Measurements from ENCODE around the gene STUB1. TPM values are rescaled to one million over a fixed set of nuclear protein-coding genes. Genes with fewer than 3 reads are reported as not detected.

Gene STUB1
- total RNA-seq, 1 donor from 2014 or later = 124 TPM

- H3K4me3 ChIP-seq = no peak overlapping the region
- peaks cover 37% of the 10 kb centered on the region for H3K27me3 ChIP-seq
- no peaks in the 10 kb centered on the region for H3K36me3 ChIP-seq
- DNase-seq (ENCODE audit: extremely low spot score in 2 of 2) = no peak
- peaks cover 17% of the 10 kb centered on the region for H3K4me1 ChIP-seq
- TF ChIP-seq, protein P1, sequence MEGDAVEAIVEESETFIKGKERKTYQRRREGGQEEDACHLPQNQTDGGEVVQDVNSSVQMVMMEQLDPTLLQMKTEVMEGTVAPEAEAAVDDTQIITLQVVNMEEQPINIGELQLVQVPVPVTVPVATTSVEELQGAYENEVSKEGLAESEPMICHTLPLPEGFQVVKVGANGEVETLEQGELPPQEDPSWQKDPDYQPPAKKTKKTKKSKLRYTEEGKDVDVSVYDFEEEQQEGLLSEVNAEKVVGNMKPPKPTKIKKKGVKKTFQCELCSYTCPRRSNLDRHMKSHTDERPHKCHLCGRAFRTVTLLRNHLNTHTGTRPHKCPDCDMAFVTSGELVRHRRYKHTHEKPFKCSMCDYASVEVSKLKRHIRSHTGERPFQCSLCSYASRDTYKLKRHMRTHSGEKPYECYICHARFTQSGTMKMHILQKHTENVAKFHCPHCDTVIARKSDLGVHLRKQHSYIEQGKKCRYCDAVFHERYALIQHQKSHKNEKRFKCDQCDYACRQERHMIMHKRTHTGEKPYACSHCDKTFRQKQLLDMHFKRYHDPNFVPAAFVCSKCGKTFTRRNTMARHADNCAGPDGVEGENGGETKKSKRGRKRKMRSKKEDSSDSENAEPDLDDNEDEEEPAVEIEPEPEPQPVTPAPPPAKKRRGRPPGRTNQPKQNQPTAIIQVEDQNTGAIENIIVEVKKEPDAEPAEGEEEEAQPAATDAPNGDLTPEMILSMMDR (IDR thresholded peaks at IDR 0.05) = no peak
- TF ChIP-seq POLR2AphosphoS5 (IDR thresholded peaks at IDR 0.05; ENCODE audit: insufficient read depth in 1 of 2, low read depth in 1 of 2) = no peak
- H3K27ac ChIP-seq = no peak overlapping the region
- intact Hi-C loops (cut with DNase I) = no loop called here
- H3K9me3 ChIP-seq = no peaks in the 10 kb centered on the region
Observed at GRCh38 chr16:704552-705380, 24.6 kb downstream of the STUB1 start.

GRCh38 chr16:705431-706188 lies 25.4 kb downstream of the STUB1 start, which contains the start of gene FBXL16:
Gene FBXL16, minus strand, starts transcription at chr16:705801. Its CDS starts 8,396 bp downstream, at chr16:697405.
- peak within 1 kb of the TSS in 1 of 2 donors; percentile 19 for H3K4me3 ChIP-seq
- intact Hi-C loops (cut with DNase I) = no loop called here
- no peak within 1 kb of the TSS for H3K27ac ChIP-seq
- no peaks in the 10 kb centered on the region for H3K9me3 ChIP-seq
- H3K4me1 ChIP-seq = peaks cover 17% of the 10 kb centered on the region
- no peak for DNase-seq (ENCODE audit: extremely low spot score in 2 of 2)
- peaks cover 37% of the 10 kb centered on the region for H3K27me3 ChIP-seq
- H3K36me3 ChIP-seq = no peaks in the 10 kb centered on the region
- TF ChIP-seq POLR2A (IDR thresholded peaks at IDR 0.05) (no peak), POLR2AphosphoS5 (IDR thresholded peaks at IDR 0.05; ENCODE audit: insufficient read depth in 1 of 2, low read depth in 1 of 2) (no peak)
- TF ChIP-seq, protein P1 (IDR thresholded peaks at IDR 0.05) = no peak

DNA sequence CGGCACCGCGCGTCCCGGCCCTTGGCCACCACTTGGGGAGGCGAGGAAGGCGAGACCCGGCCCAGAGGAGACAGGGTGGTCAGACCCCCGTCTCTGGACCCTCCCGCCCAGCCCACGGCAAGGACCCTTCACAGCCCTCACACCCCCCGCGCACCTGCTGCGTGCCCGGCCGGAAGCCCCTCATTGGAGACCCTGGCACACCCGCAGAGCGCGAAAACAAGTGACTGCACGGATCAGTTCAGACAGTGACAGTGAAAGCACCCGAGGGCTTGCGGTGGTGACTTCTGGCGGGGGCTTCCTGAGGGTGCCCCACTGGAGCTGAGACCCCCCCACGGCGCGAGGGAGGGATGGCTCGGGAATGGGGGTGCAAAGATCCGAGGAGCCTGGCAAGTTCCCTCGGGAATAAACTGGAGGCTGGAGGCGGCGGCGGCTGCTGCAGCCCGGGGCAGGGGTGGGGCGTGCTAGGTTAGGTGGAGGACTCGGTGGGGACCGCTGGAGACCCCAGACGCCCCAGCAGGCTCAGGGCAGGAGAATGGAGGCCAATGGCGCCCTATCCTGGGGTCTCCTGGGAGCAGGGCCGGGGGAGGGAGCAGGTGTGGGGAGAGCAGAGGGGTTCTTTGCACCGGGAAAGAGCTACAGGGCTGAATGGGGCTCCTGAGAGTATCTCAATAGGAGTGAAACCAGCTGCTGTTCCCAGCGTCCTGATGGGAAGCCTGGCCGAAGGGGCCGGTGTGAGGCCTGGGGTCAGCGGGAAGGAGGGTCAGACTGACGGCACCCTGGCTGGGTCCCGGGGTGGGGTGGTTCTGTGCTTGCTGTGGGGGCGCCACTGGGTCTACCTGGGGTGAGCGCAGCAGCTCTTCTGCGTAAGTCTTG lies 26.2 kb downstream of the STUB1 start:
- no peaks in the 10 kb centered on the region for H3K9me3 ChIP-seq
- H3K27ac ChIP-seq = no peak overlapping the region
- intact Hi-C loops (cut with DNase I) = no loop called here
- TF ChIP-seq POLR2AphosphoS5 (IDR thresholded peaks at IDR 0.05; ENCODE audit: insufficient read depth in 1 of 2, low read depth in 1 of 2) (no peak), POLR2A (IDR thresholded peaks at IDR 0.05) (no peak)
- TF ChIP-seq, protein P1 (IDR thresholded peaks at IDR 0.05) = no peak
- peaks cover 34% of the 10 kb centered on the region for H3K27me3 ChIP-seq
- peak overlapping the region in 1 of 2 donors; percentile 19 for H3K4me3 ChIP-seq
- peaks cover 11% of the 10 kb centered on the region for H3K4me1 ChIP-seq
- H3K36me3 ChIP-seq = no peaks in the 10 kb centered on the region
- no peak for DNase-seq (ENCODE audit: extremely low spot score in 2 of 2)

- Histone ChIP-seq H3K4me1 (peaks cover 11% of the 10 kb centered on the region), H3K9me3 (no peaks in the 10 kb centered on the region), H3K36me3 (no peaks in the 10 kb centered on the region), H3K27me3 (peaks cover 28% of the 10 kb centered on the region), H3K27ac (no peak overlapping the region), H3K4me3 (no peak overlapping the region)
- intact Hi-C loops (cut with DNase I) = no loop called here
- no peak for DNase-seq (ENCODE audit: extremely low spot score in 2 of 2)
- TF ChIP-seq POLR2AphosphoS5 (IDR thresholded peaks at IDR 0.05; ENCODE audit: insufficient read depth in 1 of 2, low read depth in 1 of 2) (no peak), POLR2A (IDR thresholded peaks at IDR 0.05) (no peak)
- TF ChIP-seq, protein P1 (IDR thresholded peaks at IDR 0.05) = no peak
Observed at GRCh38 chr16:707062-707538, 26.9 kb downstream of the STUB1 start.

Measured in vagina (tissue), 2 donors.